Sigmoid colon (tissue), 7 donors: ENCODE results near the gene HTT. TPM values are rescaled to one million over a fixed set of nuclear protein-coding genes. Genes with fewer than 3 reads are reported as not detected.

Experiments used
- DNase-seq: peaks from one replicate; pipeline ENCODE4 v3.0.0-alpha.2; 2019
- H3K27ac ChIP-seq, 4 donors: fragments of 200-600 bp; sonication (generic); one replicate each; pipeline ENCODE4 v1.5.1; 2016 to 2019; ENCODE audit warnings: mild to moderate bottlenecking in 1 of 4
- H3K27me3 ChIP-seq, 3 donors: fragments of 200-600 bp; sonication (generic); one replicate each; pipeline ENCODE4 v1.5.1; 2019; ENCODE audit warnings: mild to moderate bottlenecking in 1 of 3
- H3K36me3 ChIP-seq, 4 donors: fragments of 200-600 bp; sonication (generic); one replicate each; pipeline ENCODE4 v1.5.1; 2016 to 2019
- H3K4me1 ChIP-seq, 4 donors: fragments of 200-600 bp; sonication (generic); one replicate each; pipeline ENCODE4 v1.5.1; 2017 to 2019
- H3K4me3 ChIP-seq, 4 donors: fragments of 200-600 bp; sonication (generic); one replicate each; pipeline ENCODE4 v1.5.1; 2017 to 2019; ENCODE audit warnings: mild to moderate bottlenecking in 2 of 4, moderate library complexity in 1 of 4
- H3K9me3 ChIP-seq, 4 donors: fragments of 200-600 bp in 3 of 4; sonication (generic) in 3 of 4; one replicate each; pipeline versions ENCODE4 v1.5.1 to v1.6.1; 2013 to 2019
- EP300 ChIP-seq, 4 donors: sonication (generic); formaldehyde crosslinking; IDR thresholded peaks; one replicate each; pipeline ENCODE4 v1.6.1; 2017; ENCODE audit warnings: antibody characterized with exemption in 4 of 4
- POLR2A ChIP-seq, 2 donors: fragments of 450-650 bp; IDR thresholded peaks; one replicate each; pipeline ENCODE4 v1.6.1; 2016; ENCODE audit warnings: antibody characterized with exemption in 2 of 2, mild to moderate bottlenecking in 2 of 2, moderate library complexity in 2 of 2
- POLR2AphosphoS5 ChIP-seq, 4 donors: sonication (generic); formaldehyde crosslinking; IDR thresholded peaks; one replicate each; pipeline ENCODE4 v1.6.1; 2017; ENCODE audit warnings: antibody characterized with exemption in 4 of 4
- WGBS, 2 donors: extraction: QIAGEN DNeasy Blood & Tissue Kit; methylation state at CpG; one replicate each; pipeline ENCODE4 v1.1.7; 2013; 5-methylcytosine and 5-hydroxymethylcytosine counted together
- intact Hi-C: fragments of 100-400 bp; cut with DNase I; formaldehyde crosslinking; loops from one replicate; pipeline ENCODE4 v1.15.1; 2023
- polyA plus RNA-seq, 3 donors: library from polyadenylated mRNA; stranded (reverse); fragments of 200-250 nt; gene quantifications; one replicate each; pipeline ENCODE4 v1.2.3, GENCODE V29; 2013
- total RNA-seq, 4 donors: library from RNA; depleted of rRNA; stranded (reverse); fragments of >200 nt; gene quantifications; one replicate each; pipeline ENCODE4 v1.1.0, GENCODE V29; 2016
- TF ChIP-seq, protein P1 (sequence below), 4 experiments: fragments of 450-650 bp in 3 of 4; fragments of 200-600 bp in 1 of 4; IDR thresholded peaks; one replicate each; pipeline ENCODE4 v1.5.1; 2016 to 2019; ENCODE audit warnings: antibody characterized with exemption in 4 of 4, mild to moderate bottlenecking in 3 of 4, moderate library complexity in 2 of 4
- donor health status: healthy with polysubstance abuse.
- donor health status: Bipolar disorder and iron deficiency.
- donor health status: healthy.

HTT gene
- total and polyA plus RNA-seq, 7 donors: 6.5 to 41.5 (median 22.7) TPM

GRCh38 chr4:3041192-3042142 lies 33.0 kb upstream of the HTT start:
- no peaks in the 10 kb centered on the region for H3K36me3 ChIP-seq
- H3K27me3 ChIP-seq: peaks cover 0 to 11% (median 0%) of the 10 kb centered on the region in 3 donors
- peak overlapping the region; percentile 16 to 49 (median 44) for H3K4me3 ChIP-seq
- no peak for TF ChIP-seq EP300 (IDR thresholded peaks at IDR 0.05)
- TF ChIP-seq POLR2AphosphoS5 (IDR thresholded peaks at IDR 0.05): peak in 1 of 4 donors; percentile 14
- H3K9me3 ChIP-seq: no peaks in the 10 kb centered on the region
- peak overlapping the region; percentile 7 to 73 (median 52) for H3K27ac ChIP-seq
- WGBS, 2 donors: 20 to 40% methylated on average over 57 of the region's 57 CpGs
- H3K4me1 ChIP-seq: peaks cover 0 to 24% (median 15%) of the 10 kb centered on the region in 4 donors
- intact Hi-C loops: no loop called here
- DNase-seq: peak; percentile 83

- Histone ChIP-seq H3K36me3 (no peaks in the 10 kb centered on the region), H3K9me3 (no peaks in the 10 kb centered on the region), H3K4me1 (peaks cover 0 to 24% (median 15%) of the 10 kb centered on the region in 4 donors), H3K27me3 (peaks cover 0 to 11% (median 0%) of the 10 kb centered on the region in 3 donors), H3K27ac (peak overlapping the region in 3 of 4 donors; percentile 36 to 73 (median 69)), H3K4me3 (peak overlapping the region; percentile 16 to 49 (median 44))
- DNase-seq: no peak
- whole genome bisulfite sequencing, 2 donors: 58 to 68% methylated on average over 10 of the region's 10 CpGs
- TF ChIP-seq POLR2AphosphoS5 (IDR thresholded peaks at IDR 0.05) (no peak), POLR2A (IDR thresholded peaks at IDR 0.05) (no peak), EP300 (IDR thresholded peaks at IDR 0.05) (no peak)
- TF ChIP-seq, protein P1, sequence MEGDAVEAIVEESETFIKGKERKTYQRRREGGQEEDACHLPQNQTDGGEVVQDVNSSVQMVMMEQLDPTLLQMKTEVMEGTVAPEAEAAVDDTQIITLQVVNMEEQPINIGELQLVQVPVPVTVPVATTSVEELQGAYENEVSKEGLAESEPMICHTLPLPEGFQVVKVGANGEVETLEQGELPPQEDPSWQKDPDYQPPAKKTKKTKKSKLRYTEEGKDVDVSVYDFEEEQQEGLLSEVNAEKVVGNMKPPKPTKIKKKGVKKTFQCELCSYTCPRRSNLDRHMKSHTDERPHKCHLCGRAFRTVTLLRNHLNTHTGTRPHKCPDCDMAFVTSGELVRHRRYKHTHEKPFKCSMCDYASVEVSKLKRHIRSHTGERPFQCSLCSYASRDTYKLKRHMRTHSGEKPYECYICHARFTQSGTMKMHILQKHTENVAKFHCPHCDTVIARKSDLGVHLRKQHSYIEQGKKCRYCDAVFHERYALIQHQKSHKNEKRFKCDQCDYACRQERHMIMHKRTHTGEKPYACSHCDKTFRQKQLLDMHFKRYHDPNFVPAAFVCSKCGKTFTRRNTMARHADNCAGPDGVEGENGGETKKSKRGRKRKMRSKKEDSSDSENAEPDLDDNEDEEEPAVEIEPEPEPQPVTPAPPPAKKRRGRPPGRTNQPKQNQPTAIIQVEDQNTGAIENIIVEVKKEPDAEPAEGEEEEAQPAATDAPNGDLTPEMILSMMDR (IDR thresholded peaks at IDR 0.05): no peak
- intact Hi-C loops: no loop called here
These were observed 32.3 kb upstream of the HTT start for GRCh38 chr4:3042226-3042625.

DNA sequence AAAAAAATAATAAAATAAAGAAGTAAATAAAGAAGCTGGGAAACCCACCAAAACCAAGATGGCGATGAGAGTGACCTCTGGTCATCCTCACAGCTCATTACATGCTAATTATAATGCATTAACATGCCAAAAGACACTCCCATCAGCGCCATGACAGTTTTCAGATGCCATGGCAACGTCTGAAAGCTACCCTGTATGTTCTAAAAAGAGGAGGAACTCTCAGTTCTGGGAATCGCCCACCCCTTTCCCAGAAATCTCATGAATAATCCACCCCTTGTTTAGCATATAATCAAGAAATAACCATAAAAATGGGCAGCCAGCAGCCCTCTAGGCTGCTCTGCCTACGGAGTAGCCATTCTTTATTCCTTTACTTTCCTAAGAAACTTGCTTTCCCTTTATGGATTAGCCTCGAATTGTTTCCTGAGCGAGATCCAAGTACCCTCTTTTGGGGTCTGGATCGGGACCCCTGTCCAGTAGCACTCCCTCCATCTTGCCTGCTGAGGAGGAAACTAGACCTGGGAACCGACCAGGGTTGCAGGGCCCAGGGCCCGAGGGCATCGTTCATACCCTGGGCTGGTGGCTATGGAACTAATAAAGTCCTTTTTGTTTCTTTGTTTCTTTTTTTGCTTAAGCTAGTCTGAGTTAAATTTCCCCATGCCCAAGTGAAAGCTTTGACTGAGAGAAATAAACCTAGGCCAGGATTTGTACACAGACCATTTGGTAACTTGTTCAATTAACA lies 31.0 kb upstream of the HTT start:
- Histone ChIP-seq H3K9me3 (no peaks in the 10 kb centered on the region), H3K27me3 (peaks cover 0 to 11% (median 0%) of the 10 kb centered on the region in 3 donors), H3K27ac (no peak overlapping the region), H3K36me3 (no peaks in the 10 kb centered on the region), H3K4me3 (no peak overlapping the region), H3K4me1 (peaks cover 0 to 16% (median 10%) of the 10 kb centered on the region in 4 donors)
- 90 to 91% methylated on average over 11 of the region's 11 CpGs for WGBS, 2 donors
- TF ChIP-seq, protein P1 (IDR thresholded peaks at IDR 0.05): no peak
- TF ChIP-seq POLR2AphosphoS5 (IDR thresholded peaks at IDR 0.05) (no peak), EP300 (IDR thresholded peaks at IDR 0.05) (no peak), POLR2A (IDR thresholded peaks at IDR 0.05) (no peak)
- no peak for DNase-seq
- intact Hi-C loops: no loop called here

- no peaks in the 10 kb centered on the region for H3K36me3 ChIP-seq
- 63 to 64% methylated on average over 22 of the region's 22 CpGs for WGBS, 2 donors
- no peak for TF ChIP-seq POLR2AphosphoS5 (IDR thresholded peaks at IDR 0.05)
- TF ChIP-seq, protein P1 (IDR thresholded peaks at IDR 0.05): no peak
- TF ChIP-seq POLR2A (IDR thresholded peaks at IDR 0.05): no peak
- TF ChIP-seq EP300 (IDR thresholded peaks at IDR 0.05): no peak
- no peak overlapping the region for H3K27ac ChIP-seq
- intact Hi-C loops: no loop called here
- H3K27me3 ChIP-seq: peaks cover 0 to 11% (median 0%) of the 10 kb centered on the region in 3 donors
- peaks cover 0 to 16% (median 9%) of the 10 kb centered on the region in 4 donors for H3K4me1 ChIP-seq
- DNase-seq: peak; percentile 87
- no peaks in the 10 kb centered on the region for H3K9me3 ChIP-seq
- no peak overlapping the region for H3K4me3 ChIP-seq
These were observed 29.3 kb upstream of the HTT start for GRCh38 chr4:3044870-3045819.
